Measurements from ENCODE around the gene TENT5C. TPM values are rescaled to one million over a fixed set of nuclear protein-coding genes. Genes with fewer than 3 reads are reported as not detected.

The TENT5C gene
- total and polyA plus RNA-seq, 9 of the 15 experiments (the other 6 are each of a cell fraction or from before 2014, with no cell fraction given) = 1.8 to 7.7 (median 4.0) TPM

DNA sequence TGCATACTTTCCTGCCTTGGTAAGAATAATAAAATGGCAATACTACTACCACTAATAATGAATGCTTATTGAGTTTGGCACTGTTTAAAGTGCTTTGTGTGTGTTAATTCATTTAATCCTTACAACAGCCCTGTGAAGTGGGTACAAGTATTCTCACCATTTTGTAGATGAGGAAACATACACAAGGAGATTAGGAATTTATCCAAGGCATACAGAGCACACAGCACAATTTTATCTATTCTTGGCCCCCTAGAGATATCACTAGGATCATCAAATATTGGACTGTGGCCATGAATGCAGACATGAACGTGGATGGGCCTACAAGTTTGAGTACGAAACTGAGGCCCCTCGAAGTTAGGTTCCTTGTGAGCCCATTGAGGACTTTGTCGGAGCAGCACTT lies 39.5 kb downstream of the TENT5C start (continued):
- TF ChIP-seq JUND (IDR thresholded peaks at IDR 0.05; ENCODE audit: borderline replicate concordance, low read depth, low read length) (no peak), JUND (tag; IDR thresholded peaks at IDR 0.05; ENCODE audit: borderline replicate concordance, low read depth, low read length) (peak; percentile 4; the same call in 2 of the 3 replicates), PHB2 (IDR thresholded peaks at IDR 0.05; ENCODE audit: low read depth) (no peak), FIP1L1 (IDR thresholded peaks at IDR 0.05; ENCODE audit: low read depth, low read length, poor library complexity, severe bottlenecking) (no peak), EP300 (IDR thresholded peaks at IDR 0.05; ENCODE audit: low read length) (no peak), SMARCE1 (IDR thresholded peaks at IDR 0.05) (0 out of 2 replicates have a peak, but pooled peaks have one; percentile 10), KLF1 (tag; IDR thresholded peaks at IDR 0.05) (no peak), L3MBTL2 (IDR thresholded peaks at IDR 0.05) (peak; percentile 40; the same call in 1 of the 2 replicates), ADNP (tag; IDR thresholded peaks at IDR 0.05) (peak; percentile 61; the same call in 1 of the 2 replicates)

DNA sequence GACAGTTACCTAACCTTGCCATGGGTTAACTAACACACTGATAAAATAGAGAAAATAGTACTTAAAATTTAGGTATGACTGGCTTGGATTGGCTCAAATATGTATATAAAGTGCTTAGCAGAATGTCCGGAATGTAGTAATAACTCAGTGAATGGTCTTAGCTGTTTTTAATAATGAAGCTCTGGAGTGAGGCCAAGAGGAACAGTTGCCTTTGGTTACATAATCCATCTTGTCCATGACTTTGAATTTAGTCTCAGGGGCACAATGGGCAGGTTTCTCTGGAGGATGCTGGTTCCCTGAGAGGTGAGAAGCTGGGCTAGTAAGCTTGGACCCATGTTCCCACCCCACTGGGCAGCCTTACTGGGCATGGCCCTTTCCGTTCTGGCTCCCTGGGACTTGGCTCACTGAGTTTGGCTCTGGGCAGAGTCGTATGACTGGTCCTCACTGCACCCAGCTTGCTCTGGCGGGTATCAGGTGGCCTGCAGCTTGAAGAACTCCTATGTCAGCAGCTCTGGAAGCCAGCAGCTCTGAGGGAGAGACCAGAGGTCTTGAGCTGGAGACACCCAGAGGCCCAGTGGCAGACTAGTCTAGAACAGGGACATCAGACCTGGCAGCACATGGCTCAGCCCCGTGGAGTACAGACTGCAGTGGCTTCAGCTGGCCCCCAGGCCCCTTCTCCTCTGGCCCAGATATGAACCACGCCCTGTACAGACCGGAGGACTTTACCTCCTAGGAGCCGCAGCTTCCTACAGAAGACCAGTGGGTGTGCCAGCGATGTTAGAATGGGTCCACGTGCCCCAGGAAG lies 40.4 kb downstream of the TENT5C start:
- Histone ChIP-seq H3K36me3 (ENCODE audit: control insufficient read depth, insufficient read depth, low read length) (no peaks in the 10 kb centered on the region), H3K4me2 (ENCODE audit: insufficient read depth, low read length) (peak overlapping the region; percentile 58; the same call in 1 of the 2 replicates), H3K4me3 (no peak overlapping the region), H3K27me3 (ENCODE audit: control insufficient read depth in 2 of 2, insufficient read depth in 2 of 2, low read length in 2 of 2) (no peaks in the 10 kb centered on the region), H3K4me1 (replicated peaks in 1 of 2; ENCODE audit: control insufficient read depth in 2 of 2, insufficient read depth in 2 of 2, low read length in 2 of 2) (peaks cover 33 to 45% of the 10 kb centered on the region in 2 experiments), H2AFZ (ENCODE audit: low read depth, low read length) (no peak overlapping the region), H3K27ac (ENCODE audit: extremely low read depth, low read depth, low read length) (no peak overlapping the region), H3K79me2 (ENCODE audit: control insufficient read depth, insufficient read depth, low read length) (no peaks in the 10 kb centered on the region), H3K9me1 (ENCODE audit: control insufficient read depth, insufficient read depth, low read length) (no peaks in the 10 kb centered on the region), H3K9ac (ENCODE audit: insufficient read depth in 1 of 2, low read depth in 2 of 2, low read length in 2 of 2) (peak overlapping the region in 1 of 2 experiments; percentile 72; a peak in 2 of 4 replicates), H3K9me3 (replicated peaks; ENCODE audit: control insufficient read depth, insufficient read depth, low read depth, low read length) (no peaks in the 10 kb centered on the region), H4K20me1 (replicated peaks; ENCODE audit: control insufficient read depth, insufficient read depth, low read length) (0 out of 2 replicates have a peak, but pooled peaks cover 4% of the 10 kb centered on the region)
- ATAC-seq = peak; percentile 59
- in situ Hi-C loops (cut with MboI) = no loop called here
- CTCF ChIA-PET (ENCODE audit: low intra/inter-chr PET ratio) = no interaction called here
- DNase-seq (ENCODE audit: extremely low read depth in 1 of 4, low spot score in 3 of 4) = peak in 3 of 4 experiments; percentile 39 to 46 (median 42)
- intact Hi-C loops (cut with micrococcal nuclease) = no loop called here
- 49% methylated on average over 9 of the region's 10 CpGs for WGBS (ENCODE audit: insufficient coverage, low coverage, missing lambda C conversion rate)
- POLR2A ChIA-PET = interaction anchor here (0.6 to 5.6 kb wide), 5 partner anchors 9 to 874 kb away, joined by 3 to 47 read pairs (median 3); partner anchors contain the start of gene TENT5C
- BruUV-seq (replicated peaks) = no TSS peak
- no peak for FAIRE-seq
- TF ChIP-seq, protein P1, sequence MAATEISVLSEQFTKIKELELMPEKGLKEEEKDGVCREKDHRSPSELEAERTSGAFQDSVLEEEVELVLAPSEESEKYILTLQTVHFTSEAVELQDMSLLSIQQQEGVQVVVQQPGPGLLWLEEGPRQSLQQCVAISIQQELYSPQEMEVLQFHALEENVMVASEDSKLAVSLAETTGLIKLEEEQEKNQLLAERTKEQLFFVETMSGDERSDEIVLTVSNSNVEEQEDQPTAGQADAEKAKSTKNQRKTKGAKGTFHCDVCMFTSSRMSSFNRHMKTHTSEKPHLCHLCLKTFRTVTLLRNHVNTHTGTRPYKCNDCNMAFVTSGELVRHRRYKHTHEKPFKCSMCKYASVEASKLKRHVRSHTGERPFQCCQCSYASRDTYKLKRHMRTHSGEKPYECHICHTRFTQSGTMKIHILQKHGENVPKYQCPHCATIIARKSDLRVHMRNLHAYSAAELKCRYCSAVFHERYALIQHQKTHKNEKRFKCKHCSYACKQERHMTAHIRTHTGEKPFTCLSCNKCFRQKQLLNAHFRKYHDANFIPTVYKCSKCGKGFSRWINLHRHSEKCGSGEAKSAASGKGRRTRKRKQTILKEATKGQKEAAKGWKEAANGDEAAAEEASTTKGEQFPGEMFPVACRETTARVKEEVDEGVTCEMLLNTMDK (IDR thresholded peaks at IDR 0.05; ENCODE audit: borderline replicate concordance, insufficient read depth, low read depth, low read length, poor library complexity, severe bottlenecking) = no peak
- TF ChIP-seq RAD21 (CRISPR knock-in tag; conservative IDR thresholded peaks at IDR 0.05 in 1 of 2, IDR thresholded peaks at IDR 0.05 in 1 of 2) = no peak
- TF ChIP-seq ZSCAN32 (CRISPR knock-in tag; IDR thresholded peaks at IDR 0.05) = no peak
- TF ChIP-seq RFX1 (IDR thresholded peaks at IDR 0.05) = peak; percentile 34; the same call in 1 of the 2 replicates
- TF ChIP-seq NFIC (IDR thresholded peaks at IDR 0.05) = peak; percentile 62
- TF ChIP-seq SRSF7 (optimal IDR thresholded peaks at IDR 0.05; ENCODE audit: low read depth, low read length) = no peak

Measured in K562 (cell line).